GM21786 (cell line): ENCODE results near the gene UMAD1.

Source experiments
- ATAC-seq: cut with Tn5 transposase; IDR thresholded peaks from one replicate; pipeline ENCODE4 v1.9.1; 2021; ENCODE audit not compliant: unreplicated experiment

UMAD1 gene

DNA sequence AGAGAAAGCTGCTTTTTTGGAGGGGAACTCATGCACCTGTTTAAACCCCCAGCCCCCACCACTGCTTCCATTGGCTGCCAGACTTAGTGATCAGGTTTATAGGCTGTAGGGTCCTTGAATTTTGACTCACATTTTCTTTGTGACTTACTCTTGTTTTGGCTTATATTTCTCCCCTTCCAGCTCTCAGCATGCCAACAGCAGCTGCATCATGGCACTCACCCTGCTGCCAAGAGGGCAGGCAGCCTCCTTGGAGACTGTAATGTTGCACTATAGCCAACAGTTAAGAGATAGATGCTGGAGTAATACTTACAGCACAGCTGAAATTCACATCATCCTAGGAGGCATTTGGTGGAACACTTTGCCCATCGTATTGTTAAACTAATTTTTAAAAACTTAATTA, 230.0 kb downstream of the UMAD1 start:
- ATAC-seq, result no peak

DNA sequence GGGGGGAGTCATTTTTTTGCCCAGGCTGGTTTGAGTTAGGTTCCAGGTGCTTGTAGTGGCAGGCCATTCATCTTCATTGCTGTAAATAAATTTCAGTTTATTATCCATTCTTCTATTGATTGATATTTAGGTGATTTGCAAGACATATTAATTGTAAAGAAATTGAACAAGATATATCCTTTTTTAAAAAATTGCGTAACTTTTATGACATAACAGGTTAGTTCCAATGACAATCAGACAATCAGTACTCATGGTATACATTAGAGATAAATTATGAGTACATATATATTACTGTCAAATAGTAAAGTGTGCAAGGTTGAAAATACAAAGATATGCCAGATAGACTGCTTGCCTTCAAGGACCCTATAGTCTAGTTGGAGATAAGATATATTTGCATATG, 235.9 kb downstream of the UMAD1 start:
- no peak for ATAC-seq

DNA sequence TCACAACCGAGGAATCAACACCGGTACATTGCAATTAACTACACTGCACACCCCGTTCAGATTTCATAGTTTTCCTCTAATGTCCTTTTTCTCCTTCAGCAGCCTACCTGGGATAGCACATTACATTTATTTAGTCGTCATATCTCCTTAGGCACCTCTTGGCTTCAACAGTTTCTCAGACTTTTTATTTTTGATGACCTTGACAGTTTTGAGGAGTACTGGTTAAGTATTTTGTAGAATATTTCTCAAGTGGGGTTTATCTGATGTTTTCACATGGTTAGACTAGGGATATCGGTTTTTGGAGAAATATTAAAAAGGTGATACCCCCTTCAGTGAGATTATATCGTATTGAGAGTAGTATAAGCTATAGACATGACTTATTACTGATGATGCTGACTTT, 241.0 kb downstream of the UMAD1 start:
- ATAC-seq, result no peak

DNA sequence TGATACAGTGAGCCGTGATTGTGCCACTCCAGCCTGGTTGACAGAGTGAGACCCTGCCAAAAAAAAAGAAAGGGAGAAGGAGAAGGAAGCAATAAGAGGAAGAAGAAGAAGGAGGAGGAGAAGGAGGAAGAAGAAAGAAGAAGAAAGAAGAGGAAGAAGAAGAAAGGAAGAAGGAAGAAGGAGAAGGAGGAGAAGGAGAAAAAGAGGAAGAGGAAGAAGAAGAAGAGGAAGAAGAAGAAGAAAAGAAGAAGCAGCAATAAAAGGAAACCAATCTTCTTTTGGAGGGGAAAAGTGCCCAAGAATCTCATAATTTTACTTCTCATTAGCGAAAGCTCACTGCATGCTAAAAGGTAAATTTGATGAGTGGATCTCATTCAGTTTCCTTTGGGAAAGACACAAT, 242.3 kb downstream of the UMAD1 start:
- no peak for ATAC-seq

DNA sequence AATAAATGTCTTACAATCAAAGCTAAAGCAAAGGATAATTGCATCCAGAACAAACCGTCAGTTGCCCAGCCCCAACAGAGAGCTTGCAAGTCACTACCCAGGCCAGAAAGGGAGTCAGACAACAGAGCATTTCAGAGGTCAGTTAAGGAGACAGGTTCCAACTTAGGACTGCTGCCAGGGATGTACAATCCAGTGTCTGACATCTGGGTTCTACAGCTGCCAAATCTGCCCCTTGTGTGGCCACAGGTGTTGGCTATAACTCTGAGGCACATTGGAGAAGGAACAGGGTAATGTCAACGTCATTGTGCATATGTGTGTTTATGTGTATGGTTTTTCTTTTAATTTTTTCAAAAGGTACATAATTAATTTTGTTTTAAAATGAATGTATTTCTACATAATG, 242.8 kb downstream of the UMAD1 start:
- ATAC-seq, result no peak

DNA sequence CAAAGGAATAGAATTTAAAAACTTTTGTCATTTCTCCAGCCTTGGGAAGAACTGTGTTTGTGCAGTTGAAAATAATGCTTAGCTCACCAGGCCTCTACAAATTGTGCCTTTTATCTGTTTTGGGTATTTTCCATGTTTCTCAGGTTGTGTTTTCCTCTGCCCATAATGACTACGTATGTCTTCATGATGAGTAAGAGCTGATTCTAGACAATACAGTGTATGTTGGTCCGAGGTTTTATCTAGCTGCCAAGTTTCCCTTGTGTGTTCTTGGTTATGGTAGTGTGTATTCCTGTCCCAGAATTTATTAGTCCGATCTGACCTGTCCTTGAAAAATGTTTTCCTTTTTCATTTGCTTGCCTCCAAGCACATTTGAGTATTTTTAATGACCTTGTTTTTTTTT, 244.3 kb downstream of the UMAD1 start:
- no peak for ATAC-seq

DNA sequence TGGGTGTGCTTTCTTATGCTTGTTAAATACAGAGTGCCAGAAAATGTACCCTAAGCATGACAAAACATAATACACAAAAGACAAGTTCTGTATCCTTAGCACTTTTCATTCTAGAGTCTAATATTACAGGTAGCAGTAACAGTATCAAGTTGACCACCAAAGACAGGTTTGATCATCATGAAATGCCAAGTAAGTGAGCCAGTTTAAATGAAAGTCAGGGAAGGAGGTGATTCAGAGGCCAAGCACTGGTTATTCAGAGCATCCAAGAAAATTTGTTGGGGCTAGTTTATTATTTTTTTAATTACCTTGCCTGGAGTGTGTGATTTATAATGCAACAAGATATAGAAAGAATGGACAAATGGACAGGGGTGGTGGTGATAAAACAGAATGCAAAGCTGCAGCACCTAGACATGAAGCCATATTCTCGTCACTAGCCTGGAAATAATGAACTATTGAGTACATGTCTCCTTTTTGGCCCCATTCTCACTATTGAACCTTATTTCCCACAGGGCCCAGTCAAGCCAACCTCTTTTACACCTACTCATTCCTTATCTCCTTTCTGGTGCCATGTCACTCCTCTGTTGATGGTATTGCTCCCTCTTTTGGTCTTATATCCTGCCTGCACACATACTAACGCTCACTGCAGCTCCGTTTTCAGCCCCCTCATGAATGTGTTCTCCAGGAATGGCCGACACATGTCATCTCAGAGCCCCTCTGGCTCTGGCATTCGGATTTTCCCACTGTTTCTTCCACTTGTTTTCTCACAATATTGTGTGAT, 249.4 kb downstream of the UMAD1 start:
- no peak for ATAC-seq

DNA sequence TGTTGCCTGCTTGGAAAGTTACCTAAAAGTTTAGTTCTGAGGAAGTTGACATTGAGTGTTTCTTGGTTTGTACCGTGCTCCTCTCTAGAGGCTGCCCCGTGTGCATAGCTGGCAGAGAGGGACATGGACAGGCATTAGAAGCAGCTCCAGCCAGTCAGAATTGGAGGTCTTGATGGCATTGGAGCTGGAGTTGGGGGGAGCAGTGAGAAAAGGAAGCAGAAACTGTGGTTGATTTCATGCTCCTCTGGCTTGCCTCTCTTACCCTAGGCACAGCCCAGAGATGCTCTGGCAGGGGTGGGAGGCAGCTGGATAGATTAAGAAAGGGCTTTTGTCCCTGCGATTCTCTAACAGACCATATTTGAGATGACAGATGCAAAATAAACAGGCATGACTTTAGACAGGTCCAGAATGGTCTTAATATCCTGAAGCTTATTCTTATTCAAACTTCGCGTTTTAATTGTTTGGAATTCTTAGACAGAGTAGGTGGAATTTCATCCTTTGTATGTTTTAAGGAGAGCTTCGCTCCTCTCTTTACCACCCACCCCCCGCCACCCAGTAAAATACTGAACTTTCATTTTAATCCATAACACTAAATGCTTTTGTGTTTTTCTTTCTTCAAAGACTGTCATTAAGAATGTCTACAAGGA, 254.6 kb downstream of the UMAD1 start:
- no peak for ATAC-seq

DNA sequence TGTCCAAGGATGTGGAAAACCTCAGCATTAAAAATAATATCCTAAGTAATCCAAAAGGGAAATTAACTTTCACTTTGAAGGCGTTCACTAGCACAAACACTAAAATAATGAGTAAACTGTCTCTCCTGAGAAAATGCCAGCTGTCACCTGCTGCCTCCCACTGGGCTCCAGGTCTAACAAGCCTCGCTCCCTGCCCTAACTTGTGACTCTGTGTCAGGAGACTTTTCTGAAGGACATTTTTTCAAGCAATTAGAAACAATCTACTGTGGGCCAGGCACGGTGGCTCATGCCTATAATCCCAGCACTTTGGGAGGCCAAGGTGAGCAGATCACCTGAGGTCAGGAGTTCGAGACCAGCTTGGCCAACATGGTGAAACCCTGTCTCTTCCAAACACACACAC, 255.2 kb downstream of the UMAD1 start:
- no peak for ATAC-seq

DNA sequence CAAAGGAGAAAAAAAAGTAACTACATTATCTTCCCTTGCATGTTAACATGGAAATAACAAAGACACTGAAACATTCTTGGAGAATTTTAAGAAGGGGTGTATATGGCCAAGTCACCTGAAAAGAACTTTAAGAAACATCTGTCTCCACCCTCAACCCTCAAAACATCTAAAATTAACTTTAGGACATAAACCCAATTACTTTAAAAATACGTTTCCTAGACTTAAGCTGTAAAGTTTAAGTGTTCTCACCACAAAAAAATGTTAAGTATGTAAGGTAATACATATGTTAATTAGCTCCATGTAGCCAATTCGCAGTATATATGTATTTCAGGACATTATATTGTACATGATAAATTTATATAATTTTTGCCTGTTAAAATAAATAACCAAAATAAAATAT, 257.0 kb downstream of the UMAD1 start:
- no peak for ATAC-seq

DNA sequence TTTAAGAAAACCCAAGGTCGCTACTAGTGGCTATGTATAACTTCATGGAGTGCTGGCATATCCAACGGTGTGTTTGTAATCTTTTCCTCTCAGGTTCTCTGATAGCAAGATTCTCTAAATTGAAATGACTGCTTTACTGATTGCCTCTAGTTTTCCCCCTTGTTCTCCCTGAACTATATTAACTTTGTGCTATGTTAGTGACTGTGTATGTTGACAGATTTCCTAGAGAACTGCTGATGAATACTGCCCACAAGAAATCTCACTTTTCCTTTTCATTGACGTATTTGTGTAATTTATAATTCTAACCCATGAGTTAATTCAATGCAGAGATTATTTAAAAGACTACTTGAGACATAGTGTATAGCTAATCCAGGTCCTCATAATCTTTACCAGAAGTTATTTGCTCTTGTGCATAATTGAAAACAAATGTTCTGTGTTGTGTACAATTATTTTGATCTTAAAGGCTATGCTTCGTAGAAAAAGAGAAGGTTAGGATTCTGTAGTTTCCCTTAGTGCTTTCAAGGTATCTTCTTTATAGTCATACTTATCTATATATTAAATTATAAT, 257.5 kb downstream of the UMAD1 start:
- ATAC-seq, result no peak

DNA sequence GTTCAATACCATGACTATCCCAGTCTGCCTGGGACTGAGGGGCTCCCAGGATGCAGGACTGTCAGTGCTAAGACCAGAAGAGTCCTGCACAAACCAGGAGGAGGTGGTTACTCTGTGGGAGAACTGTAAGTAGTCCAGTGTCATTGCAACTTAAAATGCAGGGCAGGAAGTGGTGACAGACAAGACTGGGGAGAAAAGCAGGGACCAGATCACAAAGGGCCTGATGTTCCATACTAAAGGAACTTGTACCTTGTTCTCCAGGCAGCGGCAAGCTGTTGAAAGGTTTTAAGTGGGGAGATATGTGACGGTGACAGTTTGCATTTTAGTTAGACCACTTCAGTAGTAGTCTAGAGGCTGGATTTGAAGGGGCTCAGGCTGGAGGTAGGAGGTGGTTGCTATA, 262.3 kb downstream of the UMAD1 start:
- ATAC-seq, result no peak

DNA sequence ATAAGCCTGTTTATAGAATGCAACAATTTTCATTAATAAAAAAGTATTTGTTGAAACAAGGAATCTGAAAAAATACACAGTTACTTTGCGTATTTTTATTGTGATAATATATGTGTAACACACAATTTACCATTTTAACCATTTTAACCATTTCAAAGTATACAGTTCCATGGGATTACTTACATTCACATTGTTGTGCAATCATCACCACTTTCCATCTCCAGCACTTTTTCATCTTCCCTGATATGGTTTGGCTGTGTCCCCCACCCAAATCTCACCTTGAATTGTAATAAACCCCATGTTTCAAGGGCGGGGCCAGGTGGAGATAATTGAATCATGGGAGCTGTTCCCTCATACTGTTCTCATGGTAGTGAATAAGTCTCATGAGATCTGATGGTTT, 266.8 kb downstream of the UMAD1 start:
- no peak for ATAC-seq

DNA sequence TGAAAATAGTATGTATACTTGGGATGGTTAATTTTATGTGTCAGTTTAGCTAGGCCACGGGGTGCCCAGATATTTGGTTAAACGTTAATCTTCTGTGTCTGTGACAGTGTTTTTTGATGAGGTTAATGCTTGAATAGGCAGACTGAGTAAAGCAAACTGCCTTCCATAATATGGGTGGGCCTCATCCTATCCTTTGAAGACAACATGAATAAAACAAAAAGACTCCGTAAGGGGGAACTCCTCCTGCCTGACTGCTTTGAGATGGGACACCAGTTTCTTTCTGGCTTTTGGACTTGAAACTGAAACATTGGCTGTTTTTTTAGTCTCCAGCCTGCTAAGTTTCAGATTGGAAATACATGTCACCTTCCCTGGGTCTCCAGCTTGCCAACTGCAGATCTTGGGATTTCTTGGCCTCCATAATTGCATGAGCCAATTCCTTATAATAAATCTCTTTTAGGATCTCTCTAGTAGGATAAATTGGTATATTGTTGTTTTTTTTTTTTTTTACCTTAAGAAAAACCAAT, 268.1 kb downstream of the UMAD1 start:
- no peak for ATAC-seq

DNA sequence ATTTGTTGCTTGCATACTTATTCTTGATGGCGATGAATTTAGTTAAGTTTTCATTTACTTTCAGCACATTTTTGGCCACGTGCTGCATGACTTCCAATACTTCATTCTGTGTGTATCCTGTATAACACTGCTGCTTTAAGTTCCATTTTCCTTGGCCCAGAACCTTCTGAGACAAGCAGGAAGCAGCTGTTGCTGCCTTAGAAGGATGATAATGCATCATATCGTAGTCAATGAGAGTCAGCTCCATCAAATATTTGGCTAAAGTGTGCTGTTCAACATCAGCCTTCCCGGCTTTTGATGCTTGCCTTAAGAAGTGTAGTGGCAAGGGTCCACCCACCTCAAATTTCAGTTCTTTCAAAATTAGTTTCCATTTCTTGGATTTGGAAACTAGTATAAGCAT, 268.8 kb downstream of the UMAD1 start:
- ATAC-seq, result no peak

DNA sequence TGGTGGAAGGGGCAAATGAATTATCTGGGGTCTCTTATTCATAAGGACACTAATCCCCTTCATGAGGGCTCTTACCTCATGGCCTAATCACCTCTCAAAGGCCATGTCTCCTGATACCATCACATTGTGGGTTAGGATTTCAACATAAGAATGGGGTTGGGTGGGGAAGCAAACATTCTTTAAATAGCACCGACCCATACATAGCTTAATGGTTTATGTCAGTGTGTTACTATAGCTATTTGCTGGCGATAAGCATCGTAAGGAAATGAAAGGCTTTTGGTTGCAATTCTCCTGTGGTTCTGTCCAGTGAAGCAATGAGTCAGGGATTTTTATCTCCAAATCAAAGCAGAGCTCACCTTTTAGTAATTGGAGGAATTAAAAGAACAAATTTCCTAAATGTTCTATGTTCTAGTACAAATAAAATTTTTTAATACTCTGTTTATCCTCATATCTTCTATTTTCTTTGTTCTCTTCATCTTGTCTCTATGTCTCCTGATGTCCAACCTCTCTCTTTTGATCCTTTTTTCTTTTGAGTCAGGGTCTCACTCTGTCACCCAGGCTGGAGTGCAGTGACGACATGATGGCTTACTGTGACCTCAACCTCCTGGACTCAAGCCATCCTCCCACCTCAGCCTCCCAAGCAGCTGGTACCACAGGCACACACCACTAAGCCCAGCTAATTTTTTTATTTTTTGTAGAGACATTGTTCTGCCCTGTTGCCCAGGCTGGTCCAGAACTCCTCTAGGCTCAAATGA, 271.0 kb downstream of the UMAD1 start:
- ATAC-seq, result no peak

DNA sequence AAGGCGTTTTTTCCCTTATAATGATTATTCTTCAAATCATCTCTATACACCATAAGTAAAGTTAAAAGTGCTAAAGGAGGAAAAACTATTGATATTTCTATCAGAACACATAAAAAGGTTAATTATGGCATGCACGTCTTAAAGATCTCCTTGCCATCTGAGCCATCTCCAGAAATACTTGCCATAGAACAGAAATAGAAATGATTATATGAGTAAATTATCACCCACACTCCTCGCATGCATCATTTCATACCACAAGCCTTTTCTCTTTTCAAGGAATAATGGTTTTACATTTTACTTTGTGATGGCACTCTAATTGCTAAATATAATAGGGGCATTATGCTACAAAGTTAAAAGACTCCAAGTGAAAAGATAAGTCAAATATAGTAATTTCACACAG, 272.4 kb downstream of the UMAD1 start:
- no peak for ATAC-seq

DNA sequence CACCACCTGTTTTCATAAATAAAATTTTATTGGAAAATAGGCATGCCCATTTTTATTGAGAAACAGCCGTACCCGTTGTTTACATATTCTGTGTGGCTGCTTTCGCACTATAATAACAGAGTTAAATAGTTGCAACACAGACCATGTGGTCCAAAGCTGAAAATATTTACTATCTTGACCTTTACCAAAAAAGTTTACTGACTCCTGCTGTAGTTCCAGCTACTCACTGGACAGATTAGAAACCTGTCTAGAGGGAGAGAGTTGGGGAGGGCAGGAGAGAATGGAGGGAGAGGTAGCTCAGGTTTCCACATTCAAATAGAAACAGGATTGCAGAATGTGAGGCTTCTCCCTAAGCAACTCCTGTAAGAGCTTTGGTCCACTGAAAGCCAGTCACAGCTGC, 273.0 kb downstream of the UMAD1 start:
- ATAC-seq, result no peak

DNA sequence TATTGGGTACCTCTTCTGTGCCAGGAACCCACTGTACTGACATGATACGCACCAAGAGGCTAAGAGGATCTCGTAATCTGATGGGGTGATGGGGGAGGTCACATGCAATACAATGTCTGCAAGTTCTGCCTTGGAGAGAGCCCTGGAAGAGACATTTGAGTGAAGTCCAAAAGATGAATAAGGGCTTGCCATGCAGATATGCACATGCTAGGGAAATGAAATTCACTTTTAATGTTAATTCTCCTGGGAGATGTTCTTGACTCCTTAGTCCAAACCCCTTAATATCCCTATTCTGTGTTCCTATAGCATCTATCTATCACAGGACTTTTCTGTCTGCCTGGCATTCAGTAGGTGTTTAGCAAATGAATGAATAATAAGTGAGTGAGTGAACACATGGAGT, 274.0 kb downstream of the UMAD1 start:
- no peak for ATAC-seq

DNA sequence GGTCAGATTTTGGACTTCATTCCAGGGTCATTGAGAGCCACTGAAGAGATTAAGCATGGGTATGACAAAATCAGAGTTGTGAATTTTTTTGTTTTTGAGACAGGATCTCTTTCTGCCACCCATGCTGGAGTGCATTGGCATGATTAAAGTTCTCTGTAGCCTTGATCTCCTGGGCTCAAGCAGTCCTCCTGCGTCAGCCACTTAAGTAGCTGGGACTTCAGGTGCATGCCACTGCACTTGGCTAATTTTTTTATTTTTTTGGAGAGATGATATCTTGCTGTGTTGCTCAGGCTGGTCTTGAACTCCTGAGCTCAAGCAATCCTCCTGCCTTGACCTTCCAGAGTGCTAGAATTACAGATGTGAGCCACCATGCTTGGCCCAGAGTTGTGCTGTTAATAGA, 275.5 kb downstream of the UMAD1 start:
- no peak for ATAC-seq

DNA sequence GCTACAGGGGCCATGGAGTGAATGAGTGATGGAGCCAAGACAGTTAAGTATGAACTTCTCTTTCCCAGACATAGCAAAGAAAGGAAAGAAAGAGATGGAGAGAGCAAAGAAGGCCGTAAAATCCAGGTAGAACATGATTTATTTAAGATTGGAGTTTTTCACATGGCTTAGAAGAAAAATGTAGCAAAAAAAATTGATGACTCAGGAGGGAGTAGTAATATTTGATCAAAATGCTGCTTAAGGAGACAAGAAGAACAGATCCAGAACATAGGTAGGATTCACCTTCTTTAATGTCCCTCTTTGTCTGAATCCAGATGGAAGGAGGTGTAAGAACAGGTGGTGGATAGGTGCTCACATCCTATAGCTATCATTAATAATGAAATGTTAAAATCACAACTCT, 277.0 kb downstream of the UMAD1 start:
- no peak for ATAC-seq
